SU-DHL-6 (cell line): ENCODE results near the gene ZFAND3.

Source experiments
- H2AFZ ChIP-seq: fragments of 200-600 bp; sonication (generic); 2 replicates; pipeline ENCODE4 v1.6.1; 2014; ENCODE audit warnings: low read depth, mild to moderate bottlenecking, moderate library complexity, mixed read lengths, antibody characterized with exemption, low read length; ENCODE audit not compliant: severe bottlenecking
- H3F3A ChIP-seq: fragments of 200-600 bp; shearing (Covaris generic); 2 replicates; pipeline ENCODE4 v1.6.0; 2016; ENCODE audit warnings: antibody characterized with exemption, mild to moderate bottlenecking; ENCODE audit not compliant: insufficient read depth
- H3K27ac ChIP-seq: fragments of 200-600 bp; sonication (generic); 2 replicates; pipeline ENCODE4 v1.5.1; 2016; ENCODE audit warnings: low read depth, mild to moderate bottlenecking, low read length, moderate library complexity, mixed read lengths
- H3K27me3 ChIP-seq: fragments of 200-600 bp; sonication (generic), shearing (Covaris generic); 2 replicates; pipeline ENCODE4 v1.6.0; 2014; ENCODE audit warnings: mild to moderate bottlenecking, low read length
- H3K36me3 ChIP-seq: fragments of 200-600 bp; sonication (generic); 2 replicates; pipeline ENCODE4 v1.6.1; 2014; ENCODE audit warnings: mild to moderate bottlenecking, low read length, mixed read lengths
- H3K4me2 ChIP-seq: fragments of 300-600, 200-600 bp; shearing (Covaris generic), sonication (generic); 2 replicates; pipeline ENCODE4 v1.6.0; 2014; ENCODE audit warnings: low read length, low read depth, mild to moderate bottlenecking; ENCODE audit not compliant: poor library complexity, severe bottlenecking
- H3K4me3 ChIP-seq: fragments of 200-600 bp; sonication (generic); 2 replicates; pipeline ENCODE4 v1.5.1; 2014; ENCODE audit warnings: antibody characterized with exemption, low read length, mild to moderate bottlenecking, mixed read lengths; ENCODE audit not compliant: insufficient read depth, poor library complexity, severe bottlenecking
- H3K79me2 ChIP-seq: fragments of 200-600 bp; sonication (generic); 2 replicates; pipeline ENCODE4 v1.6.1; 2014; ENCODE audit warnings: mild to moderate bottlenecking, low read length, moderate library complexity; ENCODE audit not compliant: insufficient read depth
- H3K9ac ChIP-seq: fragments of 200-600 bp; sonication (generic); 2 replicates; pipeline ENCODE4 v1.7.0; 2014; ENCODE audit warnings: mild to moderate bottlenecking, low read length
- H3K9me2 ChIP-seq: fragments of 200-600 bp; sonication (generic); replicated peaks from 2 replicates; pipeline ENCODE4 v1.6.1; 2014; ENCODE audit warnings: low read length; ENCODE audit not compliant: insufficient read depth
- H3K9me3 ChIP-seq: fragments of 200-600 bp; sonication (generic); 2 replicates; pipeline ENCODE4 v1.6.1; 2014; ENCODE audit warnings: low read length, mixed read lengths; ENCODE audit not compliant: insufficient read depth
- H4K20me1 ChIP-seq: fragments of 200-600 bp; sonication (generic); 2 replicates; pipeline ENCODE4 v1.6.1; 2014; ENCODE audit warnings: low read depth, mild to moderate bottlenecking, antibody characterized with exemption, low read length, moderate library complexity, mixed read lengths
- CTCF ChIP-seq: fragments of 200-600 bp; sonication (generic); IDR thresholded peaks from one replicate; pipeline ENCODE4 v1.5.1; 2017; ENCODE audit warnings: antibody characterized with exemption, mild to moderate bottlenecking, low read length, moderate library complexity; ENCODE audit not compliant: insufficient read depth, poor library complexity, severe bottlenecking
- EZH2phosphoT487 ChIP-seq: fragments of 200-600 bp; sonication (generic), shearing (Covaris generic); conservative IDR thresholded peaks from 2 replicates; pipeline ENCODE4 v1.6.1; 2018; ENCODE audit warnings: mild to moderate bottlenecking, antibody characterized with exemption, low read length, moderate library complexity, mixed read lengths

ZFAND3 gene

GRCh38 chr6:38187811-38188590 is 368.5 kb downstream of the ZFAND3 start:
- no peak overlapping the region for H3K9ac ChIP-seq
- no peak overlapping the region for H3K27ac ChIP-seq
- TF ChIP-seq CTCF (no peak), EZH2phosphoT487 (no peak)
- H3K4me3 ChIP-seq: no peak overlapping the region
- H4K20me1 ChIP-seq: no peaks in the 10 kb centered on the region
- H3K36me3 ChIP-seq: no peaks in the 10 kb centered on the region
- H3F3A ChIP-seq: no peaks in the 10 kb centered on the region
- H3K27me3 ChIP-seq: no peaks in the 10 kb centered on the region
- H3K9me3 ChIP-seq: no peaks in the 10 kb centered on the region
- H3K9me2 ChIP-seq: no peaks in the 10 kb centered on the region
- H3K79me2 ChIP-seq: no peaks in the 10 kb centered on the region
- H2AFZ ChIP-seq: no peak overlapping the region
- H3K4me2 ChIP-seq: no peak overlapping the region

GRCh38 chr6:38188677-38189335 is 369.3 kb downstream of the ZFAND3 start:
- H3K9me2 ChIP-seq: no peaks in the 10 kb centered on the region
- no peak for TF ChIP-seq CTCF
- TF ChIP-seq EZH2phosphoT487: no peak
- no peak overlapping the region for H3K4me2 ChIP-seq
- no peaks in the 10 kb centered on the region for H3K36me3 ChIP-seq
- H3K4me3 ChIP-seq: no peak overlapping the region
- no peaks in the 10 kb centered on the region for H3K27me3 ChIP-seq
- H3K27ac ChIP-seq: no peak overlapping the region
- H3K79me2 ChIP-seq: no peaks in the 10 kb centered on the region
- H4K20me1 ChIP-seq: no peaks in the 10 kb centered on the region
- no peaks in the 10 kb centered on the region for H3K9me3 ChIP-seq
- H3K9ac ChIP-seq: no peak overlapping the region
- H3F3A ChIP-seq: no peaks in the 10 kb centered on the region
- no peak overlapping the region for H2AFZ ChIP-seq

DNA sequence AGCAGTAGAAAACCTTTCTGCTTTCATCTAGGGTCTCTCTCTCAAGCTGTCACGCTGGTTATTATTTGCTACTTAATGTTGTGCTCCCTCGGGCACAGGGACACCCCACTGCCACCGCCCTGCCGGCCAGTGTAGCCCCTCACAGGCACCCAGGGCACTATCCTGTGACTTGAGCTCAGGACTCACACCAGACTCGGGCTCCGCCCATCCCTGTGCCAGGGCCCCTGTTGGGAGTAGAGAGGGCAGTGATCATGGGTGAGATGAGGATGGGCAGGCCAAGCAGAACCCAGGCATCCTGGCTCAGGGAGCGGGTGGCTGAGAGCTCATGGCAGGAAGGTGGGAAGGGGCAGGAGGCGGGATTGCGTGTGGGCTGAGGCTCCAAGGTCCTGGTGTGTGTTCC is 371.9 kb downstream of the ZFAND3 start:
- Histone ChIP-seq H3K4me3 (no peak overlapping the region), H3K27me3 (no peaks in the 10 kb centered on the region), H3K36me3 (no peaks in the 10 kb centered on the region)

More for the DNA sequence above, 371.9 kb downstream of the ZFAND3 start:
- no peaks in the 10 kb centered on the region for H3K79me2 ChIP-seq
- H3K9me2 ChIP-seq: no peaks in the 10 kb centered on the region
- no peaks in the 10 kb centered on the region for H3F3A ChIP-seq
- H3K9ac ChIP-seq: no peak overlapping the region
- no peak overlapping the region for H3K27ac ChIP-seq
- no peak overlapping the region for H3K4me2 ChIP-seq
- H3K9me3 ChIP-seq: no peaks in the 10 kb centered on the region
- no peak overlapping the region for H2AFZ ChIP-seq
- H4K20me1 ChIP-seq: no peaks in the 10 kb centered on the region
- TF ChIP-seq EZH2phosphoT487 (no peak), CTCF (no peak)
